ENCODE data around the gene POLR3GL.
"Not testable (repeated sequence)": the region's sequence is repeated elsewhere in the genome, so short reads cannot be mapped to it uniquely, and the experiment has no call there.

Gene POLR3GL

DNA sequence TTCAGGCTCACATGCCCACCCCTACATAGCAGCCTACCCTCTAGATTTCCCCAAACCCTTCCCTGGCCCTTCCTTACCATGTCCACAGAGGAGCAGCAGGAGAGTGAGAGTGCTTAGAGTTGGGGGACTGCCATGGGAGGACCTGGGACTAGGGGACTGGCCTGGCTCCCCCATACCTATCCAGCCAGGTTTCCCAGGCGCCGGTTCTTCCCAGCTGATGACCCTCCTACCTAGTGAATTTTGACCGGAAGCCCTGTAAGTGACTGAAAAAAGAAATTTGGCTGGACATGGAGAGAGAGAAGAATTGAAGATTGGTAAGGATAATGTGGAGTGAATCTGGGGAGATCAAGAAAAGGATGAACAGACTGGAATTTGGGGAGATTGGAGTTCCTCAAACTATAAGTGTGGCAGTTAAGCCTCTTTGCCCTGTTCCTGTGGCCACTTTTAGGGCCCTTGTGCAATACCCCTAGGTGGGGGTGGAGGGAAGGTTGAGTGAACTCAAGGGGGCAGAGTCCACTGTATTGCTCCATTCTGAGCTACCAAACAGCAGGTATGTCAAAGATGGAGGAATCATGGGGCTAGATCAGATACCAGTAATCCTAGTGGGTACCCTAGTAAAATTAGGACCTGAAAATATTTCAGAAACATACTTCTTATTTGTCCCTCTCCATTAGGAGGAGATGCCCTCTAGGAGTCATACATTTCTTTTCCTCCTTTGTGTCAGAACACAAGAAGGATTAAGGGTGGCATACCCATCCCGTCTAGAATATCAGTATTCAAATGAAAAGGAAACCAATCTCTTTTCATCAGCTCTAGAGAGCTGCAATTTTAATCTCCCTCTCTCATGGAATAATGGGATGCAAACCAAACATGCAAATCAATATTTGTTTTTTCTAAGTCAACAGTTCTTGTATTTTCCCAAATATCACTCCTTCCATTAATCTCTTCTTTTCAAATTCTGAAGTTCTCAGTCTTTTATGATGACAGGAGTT, 55.9 kb downstream of the POLR3GL start:
- DNase-seq (ENCODE audit: low spot score): no peak

DNA sequence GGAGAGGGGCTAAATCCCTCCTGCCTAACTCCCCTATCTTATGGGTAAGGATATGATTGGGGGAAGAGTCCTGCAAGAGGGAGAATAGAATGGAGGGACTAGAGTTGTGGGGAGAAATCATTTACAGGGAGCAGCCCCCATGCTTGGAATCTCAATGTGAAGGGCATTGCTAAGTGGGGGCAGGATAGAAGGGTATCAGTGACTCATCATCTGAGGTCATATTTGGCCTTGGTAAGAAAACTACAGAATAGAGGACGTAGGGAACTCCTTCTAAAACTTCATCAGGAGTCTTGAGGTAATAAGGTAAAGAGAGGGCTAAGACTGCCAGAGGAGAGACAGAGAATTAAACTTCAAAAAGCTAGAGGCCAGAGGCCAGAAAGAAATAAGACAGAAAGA, 56.6 kb downstream of the POLR3GL start:
- DNase-seq (ENCODE audit: low spot score): no peak

DNA sequence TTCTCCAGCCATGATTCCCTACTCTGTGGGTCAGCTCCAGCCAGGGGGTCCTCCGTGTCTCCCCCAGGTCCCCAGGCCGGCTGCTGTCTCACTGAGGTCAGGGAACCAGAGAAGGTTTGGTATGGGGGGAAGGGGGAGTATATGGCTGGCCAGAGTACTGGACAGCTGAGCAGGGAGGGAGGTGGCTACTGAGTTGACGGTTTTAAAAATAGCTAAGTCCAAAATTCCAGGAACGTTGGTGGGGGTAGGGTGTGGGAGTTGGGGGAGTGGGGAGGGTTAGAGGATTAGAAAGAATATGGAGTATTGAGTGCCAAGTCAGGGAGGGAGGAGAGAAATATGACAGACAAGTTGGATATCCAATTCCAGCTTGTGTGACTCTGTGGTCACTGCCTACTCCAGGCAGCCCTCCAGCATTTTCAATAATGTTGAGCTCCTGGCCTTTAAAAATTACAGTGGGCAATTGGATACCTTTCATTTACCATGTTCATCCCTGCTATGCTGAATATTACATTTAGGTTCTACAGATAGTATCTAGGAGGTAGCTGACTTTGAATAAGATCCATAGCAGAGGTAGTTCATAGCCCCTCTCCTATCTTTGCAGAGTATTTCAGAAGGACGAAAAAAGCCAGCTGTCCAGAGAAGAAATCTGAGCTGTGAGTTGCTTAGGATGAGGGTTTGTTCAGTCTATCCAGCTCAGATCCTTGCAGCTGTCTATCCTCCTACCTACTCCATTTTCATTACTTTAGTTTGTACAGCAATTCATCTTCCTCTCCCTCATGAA, 57.3 kb downstream of the POLR3GL start, which contains the start of gene HJV:
Gene HJV, minus strand, starts transcription at position 114 of the 781 bp plus-strand sequence. CDS start 1,504 bp downstream, outside the sequence.
- no peak for DNase-seq (ENCODE audit: low spot score)

DNA sequence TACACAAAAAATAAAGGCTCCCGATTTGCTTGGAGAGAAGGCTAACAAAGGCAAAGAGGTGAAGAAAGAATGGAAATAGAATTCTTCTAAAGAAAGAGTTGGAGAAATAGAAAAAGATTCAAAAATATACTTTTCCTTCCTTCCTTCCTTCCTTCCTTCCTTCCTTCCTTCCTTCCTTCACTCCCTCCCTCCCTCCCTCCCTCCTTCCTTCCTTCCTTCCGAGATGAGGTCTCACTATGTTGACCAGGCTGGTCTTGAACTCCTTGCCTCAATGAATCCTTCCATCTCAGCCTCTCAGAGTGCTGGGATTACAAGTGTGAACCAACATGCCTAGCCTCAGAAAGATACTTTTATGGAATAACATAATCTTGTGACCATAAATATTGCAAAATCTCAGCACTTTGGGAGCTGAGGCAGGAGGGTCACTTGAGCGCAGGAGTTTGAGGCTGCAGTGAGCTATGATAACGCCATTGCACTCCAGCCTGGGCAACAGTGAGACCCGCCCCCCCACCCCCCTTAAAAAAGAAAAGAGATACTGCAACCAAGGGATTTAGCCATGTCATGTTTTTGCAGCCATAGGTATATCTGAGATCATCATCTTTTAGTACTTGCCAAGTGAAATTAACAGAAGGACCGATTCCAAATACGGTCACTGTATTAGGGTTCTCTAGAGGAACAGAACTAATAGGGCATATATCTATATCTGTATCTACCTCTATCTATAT, 58.1 kb downstream of the POLR3GL start:
- DNase-seq (ENCODE audit: low spot score): no peak

DNA sequence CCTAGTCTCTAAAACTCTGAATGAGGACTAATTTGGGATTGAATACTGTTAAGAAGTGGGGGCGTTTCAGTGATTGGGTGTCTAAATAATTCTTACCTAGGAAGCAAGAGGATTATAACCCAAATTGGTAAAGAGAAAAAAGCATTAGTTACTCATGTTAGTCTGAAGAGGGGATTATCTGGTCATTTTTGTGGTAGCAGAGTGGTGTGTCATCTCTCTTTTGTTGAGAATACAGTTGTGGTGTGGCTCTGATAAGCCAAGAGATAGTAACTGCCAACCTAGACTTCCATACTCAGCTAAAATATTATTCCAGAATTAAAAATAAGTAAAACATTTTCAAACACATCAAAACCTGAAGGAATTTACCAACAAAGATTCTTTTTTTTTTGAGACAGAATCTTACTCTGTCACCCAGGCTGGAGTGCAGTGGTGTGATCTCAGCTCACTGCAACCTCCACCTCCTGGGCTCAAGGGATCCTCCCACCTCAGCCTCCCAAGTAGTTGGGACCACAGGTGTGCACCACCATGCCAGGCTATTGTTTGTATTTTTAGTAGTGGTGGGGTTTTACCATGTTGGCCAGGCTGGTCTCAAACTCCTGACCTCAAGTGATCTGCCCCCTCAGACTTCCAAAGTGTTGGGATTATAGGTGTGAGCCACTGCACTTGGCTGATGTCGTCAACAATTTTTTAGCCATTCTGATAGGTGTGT, 61.5 kb downstream of the POLR3GL start:
- not testable (repeated sequence) for DNase-seq (ENCODE audit: low spot score)

DNA sequence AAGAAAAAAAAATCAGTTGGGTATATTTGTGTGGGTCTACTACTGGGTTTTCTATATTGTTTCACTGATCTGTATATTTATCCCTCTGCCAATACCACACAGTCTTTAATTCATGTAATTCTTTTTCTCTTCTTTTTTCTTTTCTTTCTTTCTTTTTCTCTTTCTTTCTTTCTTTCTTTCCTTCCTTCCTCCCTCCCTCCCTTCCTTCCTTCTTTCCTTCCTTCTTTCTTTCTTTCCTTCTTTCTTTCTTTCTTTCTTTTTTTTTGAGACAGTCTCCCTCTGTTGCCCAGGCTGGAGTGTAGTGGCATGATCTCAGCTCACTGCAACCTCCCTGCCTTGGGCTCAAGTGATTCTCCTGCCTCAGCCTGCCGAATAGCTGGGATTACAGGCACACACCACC, 62.2 kb downstream of the POLR3GL start:
- not testable (repeated sequence) for DNase-seq (ENCODE audit: low spot score)

Data from kidney capillary endothelial cell (primary cell).